Inflammatory macrophage treated with lipopolysaccharide for 1 hour (primary cell): ENCODE measurements around the gene IRX1.

Source experiments
- DNase-seq, 2 donors: peaks; one replicate each; pipeline ENCODE4 v3.0.0-alpha.2; 2020 to 2022

The IRX1 gene

DNA sequence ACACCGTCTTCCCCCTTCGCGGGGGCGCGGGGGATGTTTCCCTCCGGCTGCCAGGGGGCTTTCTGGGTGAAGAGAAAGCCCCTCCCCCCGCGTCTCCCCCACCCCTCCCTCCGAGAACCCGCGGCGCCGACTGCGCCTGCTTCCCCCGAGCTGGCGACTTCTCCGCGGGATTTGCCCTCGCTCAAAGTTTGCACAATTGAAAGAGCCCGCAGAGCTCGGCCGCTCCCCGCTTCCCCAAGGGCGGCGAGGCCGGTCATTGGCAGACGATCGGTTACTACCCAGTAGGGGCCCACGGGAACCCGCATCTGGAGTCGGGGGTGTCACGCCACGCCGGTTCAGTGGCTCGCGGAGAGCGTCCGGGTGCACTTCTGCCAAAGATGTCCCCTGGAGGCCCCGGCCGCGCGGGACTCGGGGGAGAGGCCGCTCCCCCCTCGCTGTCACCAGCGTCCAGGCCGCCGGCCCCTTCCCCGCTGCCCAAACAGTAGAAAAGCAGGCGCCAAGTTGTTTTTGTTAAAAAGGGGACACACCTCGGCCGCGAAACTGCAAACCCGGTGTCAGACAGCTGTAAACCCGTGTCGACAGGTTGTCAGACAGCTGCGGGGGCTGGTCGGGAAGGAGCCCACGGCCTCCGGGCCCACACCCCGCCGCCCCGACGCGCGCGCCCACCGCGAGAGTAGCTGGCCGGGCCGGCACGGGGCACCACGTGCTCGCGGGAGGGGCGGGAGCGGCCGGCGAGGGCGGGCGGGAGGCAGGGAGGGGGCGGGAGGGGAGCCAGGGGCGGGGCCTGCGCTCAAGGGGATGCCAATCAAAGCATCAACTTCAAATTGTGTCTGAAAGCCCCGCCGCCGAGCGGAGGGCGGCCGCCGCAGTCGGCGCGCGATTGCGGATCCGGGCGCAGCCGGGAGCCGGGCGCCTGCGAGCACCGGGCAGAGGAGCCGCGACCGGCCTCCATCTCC is at the start of gene IRX1:
Gene IRX1, plus strand, starts transcription at position 827 of the 956 bp plus-strand sequence. CDS start 274 bp downstream, outside the sequence.
- DNase-seq = no peak

DNA sequence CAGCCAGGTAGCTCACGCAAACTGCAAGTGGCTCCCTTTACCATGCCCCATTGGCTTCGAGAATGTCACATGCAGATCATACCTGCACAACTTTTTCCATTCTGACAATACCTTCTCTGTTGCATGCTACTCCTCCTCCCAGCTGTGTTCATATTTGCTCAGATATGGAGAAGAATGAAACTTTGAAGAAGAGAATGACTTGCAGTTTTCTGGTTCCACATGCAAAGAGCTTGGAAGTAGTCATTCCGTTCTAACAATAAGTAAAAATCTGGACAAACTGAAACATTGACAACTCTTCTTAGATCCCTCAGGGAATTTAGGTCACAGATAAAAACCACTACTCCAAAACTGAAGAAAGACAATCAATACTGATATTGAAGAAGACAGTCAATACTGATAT is 49.6 kb upstream of the IRX1 start:
- DNase-seq = no peak

DNA sequence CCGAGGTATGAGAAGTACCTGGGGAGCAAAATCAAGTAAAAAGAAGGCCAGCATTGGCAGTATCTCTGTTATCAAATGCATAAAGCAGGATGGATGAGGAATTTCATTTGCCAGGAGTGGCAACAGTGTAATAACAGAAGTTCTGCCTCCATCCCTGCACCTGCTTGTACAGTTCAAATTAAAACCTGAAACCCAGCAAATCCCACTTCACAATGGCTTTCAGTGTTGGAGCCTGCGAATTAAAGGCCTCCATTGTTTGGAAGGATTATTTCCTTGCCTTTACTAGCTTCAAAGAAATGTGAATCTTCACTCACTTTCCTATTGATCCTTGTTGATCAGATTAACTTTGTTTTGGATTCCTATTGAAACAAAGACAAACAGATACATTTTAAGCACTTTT is 31.5 kb upstream of the IRX1 start:
- no peak for DNase-seq

DNA sequence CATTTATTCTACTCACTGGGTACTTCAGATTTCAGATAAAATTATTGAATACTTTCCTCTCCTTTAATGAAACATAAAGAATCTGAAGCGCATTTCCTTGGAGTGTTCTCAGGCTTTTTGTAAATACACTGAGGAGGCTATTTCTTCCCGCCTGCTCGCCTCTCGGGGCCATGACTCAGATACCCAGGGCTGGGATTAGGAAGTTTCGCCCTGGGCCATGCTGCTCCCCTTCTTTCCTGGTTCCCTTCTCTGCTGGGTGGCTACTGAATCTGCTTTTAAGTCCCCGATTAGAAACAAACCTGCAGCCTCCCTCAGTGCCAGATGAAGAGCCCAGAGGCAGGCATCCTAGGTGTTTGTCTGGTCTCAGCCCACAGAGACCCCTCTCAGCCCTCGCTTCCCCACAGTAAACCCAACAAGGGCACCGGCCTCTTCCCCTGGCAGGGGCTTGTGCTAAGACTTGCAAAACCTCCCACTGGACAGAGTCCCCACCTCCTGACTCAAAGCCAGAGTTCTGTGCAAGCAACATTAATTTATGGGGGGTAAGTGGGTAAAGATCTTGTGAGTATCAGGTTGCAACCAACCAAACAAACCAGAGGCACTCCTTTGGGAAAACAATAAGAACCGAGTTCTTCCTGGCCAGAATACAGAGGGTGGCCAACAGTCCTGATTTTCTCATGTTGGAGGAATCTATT is 30.7 kb upstream of the IRX1 start:
- no peak for DNase-seq

DNA sequence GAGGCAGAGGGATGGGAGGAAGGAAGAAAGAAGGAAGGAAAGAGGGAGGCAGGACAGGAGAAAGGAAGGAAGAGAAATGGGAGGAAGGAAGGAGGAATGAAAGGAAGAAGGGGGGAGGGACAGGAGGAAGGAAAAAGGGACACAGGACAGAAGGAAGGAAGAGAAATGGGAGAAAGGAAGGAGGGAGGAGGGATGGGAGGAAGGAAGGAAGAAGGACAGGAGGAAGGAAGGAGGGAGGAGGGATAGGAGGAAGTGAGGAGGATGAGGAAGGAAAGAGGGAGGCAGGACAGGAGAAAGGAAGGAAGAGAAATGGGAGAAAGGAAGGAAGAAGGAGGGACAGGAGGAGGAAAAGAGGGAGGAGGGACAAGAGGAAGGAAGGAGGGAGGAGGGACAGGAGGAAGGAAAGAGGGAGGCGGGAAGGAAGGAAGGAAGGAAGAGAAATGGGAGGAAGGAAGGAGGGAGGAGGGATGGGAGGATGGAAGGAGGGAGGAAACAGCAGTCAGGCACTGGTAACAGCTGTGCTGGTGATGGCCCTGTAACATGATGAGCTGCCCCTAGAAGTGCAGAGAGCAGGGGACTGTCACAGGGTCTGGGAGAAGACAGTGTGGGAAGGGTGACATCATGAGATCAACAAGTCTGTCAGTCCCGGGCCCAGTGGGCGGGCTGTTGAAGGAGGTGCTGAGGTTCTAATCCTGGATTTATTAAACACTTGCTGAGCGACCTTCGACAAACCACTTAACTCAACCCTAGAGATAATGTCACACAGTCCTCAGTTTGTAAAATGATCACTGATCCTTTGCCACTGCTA is 10.7 kb upstream of the IRX1 start:
- DNase-seq = no peak

DNA sequence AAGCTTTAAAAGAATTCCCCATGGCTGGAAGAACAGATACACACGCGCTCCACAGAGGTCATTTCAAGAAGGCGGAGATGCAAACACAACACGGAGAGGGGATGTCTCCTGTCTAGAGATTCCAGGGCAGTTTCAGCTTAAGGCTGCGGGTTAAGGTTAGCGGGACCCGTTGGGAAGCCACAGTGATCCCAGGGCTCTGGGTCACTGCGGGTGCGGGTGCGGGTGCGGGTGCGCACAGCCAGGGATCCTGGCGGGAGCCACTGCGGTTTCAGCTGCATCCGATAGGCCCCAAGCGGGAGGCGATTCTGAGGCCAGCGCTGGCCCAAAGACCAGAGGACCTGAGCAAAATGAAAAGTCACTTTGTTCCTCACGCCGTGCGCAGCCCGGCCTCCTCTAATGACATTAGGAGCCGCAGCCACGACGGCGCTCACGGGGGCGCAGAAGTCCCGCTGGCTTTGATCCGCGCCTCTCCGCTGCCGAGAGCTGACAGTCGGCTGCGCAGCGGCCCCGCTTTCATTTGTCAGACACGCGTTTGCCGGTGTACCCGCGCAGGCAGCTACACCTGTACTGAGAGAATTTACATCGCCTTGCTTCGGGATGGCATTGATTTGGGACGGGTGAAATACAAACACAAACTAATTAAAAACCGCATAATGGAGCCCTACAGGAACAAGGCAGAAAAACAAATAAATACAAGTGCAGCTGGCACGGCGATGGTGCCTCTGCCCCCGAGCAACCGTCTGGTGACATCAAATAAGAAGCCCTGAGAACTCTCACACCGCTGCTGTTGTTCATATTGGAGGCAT is 5.3 kb upstream of the IRX1 start:
- no peak for DNase-seq

DNA sequence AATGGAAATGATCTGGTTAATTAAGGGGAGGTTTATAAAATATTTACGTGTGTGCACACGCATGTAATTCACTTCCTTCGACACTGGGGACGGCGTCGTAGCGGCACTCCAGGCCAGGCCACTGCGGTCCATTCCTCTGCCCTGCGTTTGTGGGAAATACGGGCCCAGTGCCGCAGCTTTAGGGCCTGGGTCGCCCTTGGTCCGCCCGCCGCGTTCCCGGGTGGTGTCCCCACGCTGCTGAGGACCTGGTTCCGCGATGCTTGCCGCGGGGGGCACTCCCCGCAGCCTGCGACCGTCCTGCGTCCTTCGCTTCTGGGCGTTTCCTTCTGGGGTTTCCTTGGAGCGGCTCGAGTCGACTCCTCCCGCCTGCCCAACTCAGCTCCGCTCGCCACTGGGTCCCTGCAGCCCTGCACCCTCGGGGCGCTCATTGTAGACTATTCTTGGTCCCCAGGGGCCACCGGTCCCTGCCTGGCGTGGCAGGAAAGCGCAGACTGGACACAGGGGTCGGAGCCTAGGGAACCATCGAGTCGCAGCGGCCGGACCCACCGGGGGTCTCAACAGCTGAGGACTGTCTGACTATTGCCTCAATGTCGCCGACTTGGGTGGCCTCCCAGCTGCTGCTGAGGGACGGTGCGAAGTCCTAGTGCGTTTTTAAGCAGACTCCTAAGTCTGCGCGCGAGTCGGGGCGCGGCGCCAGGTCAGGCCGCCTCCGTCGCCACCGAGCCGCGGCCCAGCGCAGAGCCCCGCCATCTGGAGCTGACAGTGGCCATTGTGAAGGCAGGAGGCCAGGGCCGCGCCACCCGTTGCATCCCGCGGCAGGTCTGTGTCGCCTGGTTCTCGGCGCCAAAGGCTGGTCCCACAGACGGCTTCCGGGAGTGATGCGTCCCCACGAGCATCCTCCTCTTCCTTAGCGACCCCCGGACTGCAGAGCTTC is 4.4 kb upstream of the IRX1 start:
- no peak for DNase-seq

DNA sequence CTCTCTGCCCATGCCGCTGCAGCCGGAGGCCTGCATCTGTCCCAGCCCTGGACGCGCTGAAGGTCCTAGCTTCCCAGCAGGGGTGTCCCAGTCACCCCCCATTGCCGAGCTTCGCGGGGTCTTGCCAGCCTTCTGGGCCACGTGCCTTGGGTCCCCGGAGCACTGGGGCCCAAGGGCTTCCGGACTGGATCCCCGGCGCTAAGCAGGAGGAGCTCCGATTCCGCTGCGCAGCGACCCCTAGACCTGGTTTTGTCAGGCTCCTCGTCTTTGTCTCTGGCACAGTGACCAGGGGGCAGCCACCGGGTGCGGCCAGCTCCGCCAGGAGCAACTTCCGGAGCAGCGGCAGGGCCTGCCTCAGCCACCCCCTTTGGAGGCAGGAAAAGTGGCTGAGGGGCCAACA is 3.3 kb upstream of the IRX1 start:
- DNase-seq = no peak

DNA sequence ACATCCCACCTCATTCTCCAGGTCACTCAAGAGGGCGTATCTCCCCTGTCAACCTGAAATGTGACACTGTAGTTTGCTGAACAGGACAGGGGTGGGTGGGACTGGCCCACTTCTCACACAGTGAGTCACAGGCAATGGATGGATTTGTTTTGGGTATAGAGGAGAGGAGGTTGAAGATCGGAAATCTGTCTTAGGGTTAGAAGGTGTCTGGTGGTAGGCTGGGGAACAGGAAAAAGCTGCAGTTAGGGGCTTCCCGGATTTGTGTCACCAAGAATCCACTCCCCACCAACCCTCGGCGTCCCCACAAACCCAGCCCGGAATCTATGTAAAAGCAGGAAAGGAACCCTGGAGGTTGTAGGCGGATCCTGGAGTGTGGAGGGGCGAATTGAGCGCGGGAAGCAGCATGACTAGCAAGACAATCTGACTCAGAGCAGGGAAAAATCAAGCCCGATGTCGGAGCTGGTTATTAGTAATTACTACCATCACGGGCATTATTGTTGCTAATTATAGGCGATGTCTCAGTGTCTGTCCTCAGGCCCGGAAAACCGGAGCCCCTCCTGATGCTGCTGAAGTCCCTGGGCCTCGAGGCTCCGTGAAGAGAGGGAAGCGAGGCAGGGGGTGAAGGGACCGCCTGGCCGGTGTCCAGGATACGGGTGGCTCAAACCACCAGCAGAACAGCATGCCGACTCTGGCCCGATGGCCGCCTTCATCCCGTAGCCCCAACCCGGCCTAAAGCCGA is 1.7 kb upstream of the IRX1 start:
- DNase-seq = no peak

DNA sequence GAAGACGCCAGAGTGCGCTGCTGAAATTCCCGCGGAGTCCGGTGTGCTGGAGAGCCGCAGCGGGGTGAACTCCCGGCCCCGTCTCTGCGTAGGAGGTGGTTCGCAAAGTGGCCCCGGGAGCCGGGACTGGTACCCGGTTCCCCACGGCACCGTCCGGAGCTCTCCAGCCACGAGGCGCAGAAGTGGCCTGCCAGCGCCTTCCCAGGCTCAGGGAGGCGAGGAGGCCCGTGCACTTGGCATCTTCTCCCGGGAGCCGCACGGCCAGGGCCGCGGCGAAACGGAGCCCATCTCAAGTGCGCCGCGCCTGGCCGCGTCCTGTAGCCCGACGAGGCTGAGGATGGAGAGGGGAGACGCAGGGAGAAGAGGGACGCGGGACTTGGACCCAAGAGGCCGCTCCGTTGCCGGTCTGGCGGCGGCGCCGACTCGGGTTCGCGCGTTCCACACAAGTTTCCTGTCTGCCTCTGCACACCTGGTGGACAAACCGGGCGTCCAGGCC is 1.1 kb upstream of the IRX1 start:
- no peak for DNase-seq

DNA sequence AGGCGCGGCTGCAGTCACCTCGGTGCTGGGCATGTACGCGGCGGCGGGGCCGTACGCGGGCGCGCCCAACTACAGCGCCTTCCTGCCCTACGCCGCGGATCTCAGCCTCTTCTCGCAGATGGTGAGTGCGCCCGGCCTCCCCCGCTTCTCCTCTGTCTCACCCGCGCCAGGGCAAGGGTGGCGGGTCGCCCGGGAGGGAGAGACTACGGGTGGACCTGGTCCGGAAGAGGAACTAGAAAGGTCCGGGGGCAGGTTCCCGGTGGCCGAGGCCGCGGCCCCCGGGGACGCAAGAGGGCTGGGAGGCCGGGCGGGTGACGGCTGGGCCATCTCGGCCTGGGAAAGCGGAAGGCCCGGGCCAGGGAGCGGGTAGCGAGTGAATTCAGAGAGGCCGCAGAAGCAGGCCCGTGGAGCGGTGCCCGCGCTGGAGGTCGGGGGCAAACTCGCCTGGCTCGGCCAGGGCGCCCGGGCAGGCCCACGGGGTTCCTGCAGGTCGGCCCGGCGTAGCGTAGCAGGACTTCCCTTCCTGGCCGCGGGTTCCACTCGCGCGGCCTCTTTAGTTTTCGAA is 711 bp downstream of the IRX1 start:
- DNase-seq = no peak

DNA sequence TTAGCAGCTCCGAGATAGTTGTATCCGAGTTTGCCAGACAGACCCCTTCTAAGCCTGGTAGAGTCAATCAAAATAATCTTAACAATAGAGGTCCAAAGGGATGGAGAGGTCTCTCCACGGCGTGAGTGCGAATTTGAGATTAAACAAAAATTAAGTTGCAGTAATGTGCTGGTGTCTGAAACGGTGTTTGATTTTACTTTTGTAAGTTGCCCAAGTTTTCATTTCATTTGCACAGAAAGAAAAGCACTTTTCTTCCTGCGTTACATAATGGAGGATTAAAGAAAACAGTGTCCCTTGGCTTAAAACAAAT is 1.2 kb downstream of the IRX1 start:
- DNase-seq = no peak

DNA sequence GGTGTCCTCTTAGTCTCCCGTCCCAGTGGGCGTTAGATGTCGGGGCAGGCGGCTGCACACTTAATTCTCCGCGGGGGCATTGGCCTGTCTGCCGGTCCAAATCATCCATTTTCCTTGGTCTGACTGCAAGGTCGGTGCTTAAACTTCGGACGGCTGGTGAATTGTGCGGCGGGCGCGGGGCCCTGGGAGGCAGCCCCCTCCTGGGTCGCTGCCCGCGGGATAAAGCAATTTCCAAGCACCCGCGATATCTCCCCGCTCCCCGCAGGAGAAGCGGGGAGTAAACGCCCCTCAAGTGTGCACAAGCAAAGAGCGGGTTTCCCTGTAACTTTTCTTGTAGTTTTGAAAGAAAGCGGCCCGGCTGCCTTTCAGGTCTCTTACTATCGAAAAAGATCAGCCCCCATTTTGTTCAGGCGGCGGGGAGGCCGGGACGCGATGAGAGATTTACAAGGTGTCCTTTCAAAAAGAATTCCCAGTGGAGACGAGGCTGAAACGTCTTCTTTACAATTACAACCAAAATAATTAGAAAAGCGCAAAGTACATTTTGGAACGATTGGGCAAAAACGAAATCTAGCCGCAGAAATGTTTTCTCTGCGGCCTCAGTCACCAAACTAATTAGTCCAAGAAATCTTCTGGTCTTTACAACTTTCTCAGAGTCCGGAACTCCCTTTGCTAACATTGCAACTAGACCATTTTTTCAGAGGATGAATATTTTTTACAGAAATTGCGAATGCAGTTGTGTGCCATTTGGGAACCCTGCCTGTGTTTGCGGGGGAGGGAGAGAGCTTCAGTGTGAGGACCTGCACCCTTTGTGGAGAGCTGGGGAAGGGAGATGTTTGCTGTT is 1.8 kb downstream of the IRX1 start:
- no peak for DNase-seq

DNA sequence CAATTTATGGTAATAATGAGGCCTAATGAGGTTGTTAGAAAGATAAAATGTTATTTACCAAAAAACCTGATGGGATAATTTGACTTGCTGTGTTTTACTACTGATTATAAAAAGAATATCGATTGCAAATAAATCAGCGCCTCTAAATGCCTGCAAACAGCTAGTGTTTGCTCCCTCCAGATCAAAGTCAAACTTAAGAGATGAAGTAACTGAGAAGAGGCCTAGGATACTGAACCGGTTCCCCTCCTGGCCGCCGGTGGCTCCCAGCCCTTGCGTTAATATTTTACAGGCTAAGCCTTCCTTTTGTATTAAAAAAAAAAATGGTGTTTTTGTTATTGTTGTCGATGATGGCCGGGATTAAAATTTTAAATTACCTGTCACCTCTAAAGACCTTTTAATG is 2.6 kb downstream of the IRX1 start:
- DNase-seq = no peak

DNA sequence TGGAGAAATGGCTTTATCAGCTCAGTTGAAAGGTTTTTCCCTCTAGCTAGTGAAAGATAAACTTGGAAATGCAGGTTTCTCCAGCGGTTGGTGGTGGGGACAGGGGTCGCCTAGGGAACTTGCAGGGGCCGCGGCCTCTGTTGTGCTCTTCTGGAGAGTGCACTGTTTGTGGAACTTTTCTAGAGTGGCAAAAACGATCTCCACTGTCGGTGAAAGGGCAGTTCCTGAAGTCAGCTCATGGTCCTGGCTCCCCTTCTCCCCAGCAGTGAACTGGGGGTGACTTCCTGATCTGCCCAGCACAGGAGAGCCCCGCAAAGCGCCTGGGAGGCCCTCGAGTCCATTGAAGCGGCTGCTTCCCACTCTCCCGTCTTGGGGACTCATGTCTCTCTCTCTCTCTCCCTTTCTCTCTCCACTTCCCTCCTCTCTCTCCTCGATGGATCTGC is 3.2 kb downstream of the IRX1 start:
- DNase-seq = no peak

DNA sequence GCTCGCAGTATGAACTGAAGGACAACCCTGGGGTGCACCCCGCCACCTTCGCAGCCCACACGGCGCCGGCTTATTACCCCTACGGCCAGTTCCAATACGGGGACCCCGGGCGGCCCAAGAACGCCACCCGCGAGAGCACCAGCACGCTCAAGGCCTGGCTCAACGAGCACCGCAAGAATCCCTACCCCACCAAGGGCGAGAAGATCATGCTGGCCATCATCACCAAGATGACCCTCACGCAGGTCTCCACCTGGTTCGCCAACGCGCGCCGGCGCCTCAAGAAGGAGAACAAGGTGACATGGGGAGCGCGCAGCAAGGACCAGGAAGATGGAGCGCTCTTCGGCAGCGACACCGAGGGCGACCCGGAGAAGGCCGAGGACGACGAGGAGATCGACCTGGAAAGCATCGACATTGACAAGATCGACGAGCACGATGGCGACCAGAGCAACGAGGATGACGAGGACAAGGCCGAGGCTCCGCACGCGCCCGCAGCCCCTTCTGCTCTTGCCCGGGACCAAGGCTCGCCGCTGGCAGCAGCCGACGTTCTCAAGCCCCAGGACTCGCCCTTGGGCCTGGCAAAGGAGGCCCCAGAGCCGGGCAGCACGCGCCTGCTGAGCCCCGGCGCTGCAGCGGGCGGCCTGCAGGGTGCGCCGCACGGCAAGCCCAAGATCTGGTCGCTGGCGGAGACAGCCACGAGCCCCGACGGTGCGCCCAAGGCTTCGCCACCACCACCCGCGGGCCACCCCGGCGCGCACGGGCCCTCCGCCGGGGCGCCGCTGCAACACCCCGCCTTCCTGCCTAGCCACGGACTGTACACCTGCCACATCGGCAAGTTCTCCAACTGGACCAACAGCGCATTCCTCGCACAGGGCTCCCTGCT is 3.8 kb downstream of the IRX1 start:
- DNase-seq = no peak

DNA sequence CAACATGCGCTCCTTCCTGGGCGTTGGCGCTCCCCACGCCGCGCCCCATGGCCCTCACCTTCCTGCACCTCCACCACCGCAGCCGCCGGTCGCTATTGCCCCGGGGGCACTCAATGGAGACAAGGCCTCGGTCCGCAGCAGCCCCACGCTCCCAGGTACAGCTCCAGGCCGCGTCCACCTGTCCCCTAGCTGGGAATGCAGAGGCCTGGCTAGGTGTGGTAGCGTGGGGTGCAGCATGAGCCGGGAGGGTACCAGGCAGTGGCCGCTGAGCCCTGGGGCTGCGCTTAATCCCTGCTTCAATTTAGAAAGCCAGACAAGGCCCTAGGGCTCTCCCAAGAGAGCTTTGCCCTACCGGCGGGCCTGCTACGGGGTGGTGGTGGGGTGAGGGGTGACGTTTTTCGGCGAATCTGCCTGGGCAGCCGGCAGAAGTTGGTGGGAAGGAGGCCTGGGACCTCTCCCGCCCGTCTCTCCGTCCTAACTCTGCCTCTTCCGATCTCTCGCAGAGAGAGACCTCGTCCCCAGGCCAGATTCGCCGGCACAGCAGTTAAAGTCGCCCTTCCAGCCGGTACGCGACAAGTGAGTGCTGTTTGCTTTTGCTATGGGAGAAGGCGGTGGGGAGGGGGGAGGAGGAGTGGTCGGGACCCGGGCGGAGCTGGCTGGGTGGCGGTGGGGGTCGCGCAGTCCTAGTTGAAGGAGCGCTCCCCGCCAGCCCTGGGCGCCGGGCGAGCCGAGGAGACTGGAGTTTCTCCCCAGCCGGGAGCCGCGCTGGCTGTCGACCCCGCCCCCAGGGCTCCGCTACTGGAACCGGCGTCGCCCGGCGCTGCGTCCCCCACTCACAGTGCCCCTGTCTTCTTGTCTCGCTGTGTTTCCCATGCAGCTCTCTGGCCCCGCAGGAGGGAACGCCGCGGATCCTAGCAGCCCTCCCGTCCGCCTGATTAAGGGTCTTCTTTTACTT is 4.8 kb downstream of the IRX1 start:
- no peak for DNase-seq
